HG03342 (cell line): ENCODE data around the gene KHDC4.
"Not testable (repeated sequence)": the region's sequence is repeated elsewhere in the genome, so short reads cannot be mapped to it uniquely, and the experiment has no call there.

Source experiments
- ATAC-seq: cut with Tn5 transposase; IDR thresholded peaks from one replicate; pipeline ENCODE4 v1.9.1; 2021; ENCODE audit warnings: mild to moderate bottlenecking, moderate library complexity; ENCODE audit not compliant: unreplicated experiment

The KHDC4 gene

GRCh38 chr1:155910621-155911121, 23.5 kb downstream of the KHDC4 start:
- no peak for ATAC-seq

- ATAC-seq, result no peak
Measured at GRCh38 chr1:155909894-155910293, 24.3 kb downstream of the KHDC4 start.

- ATAC-seq, result no peak
Measured at GRCh38 chr1:155904261-155904660, 30.0 kb downstream of the KHDC4 start.

GRCh38 chr1:155900161-155900560, 34.1 kb downstream of the KHDC4 start:
- no peak for ATAC-seq

GRCh38 chr1:155899683-155900082, 34.5 kb downstream of the KHDC4 start:
- no peak for ATAC-seq

- ATAC-seq, result no peak
Measured at GRCh38 chr1:155898888-155899287, 35.3 kb downstream of the KHDC4 start.

GRCh38 chr1:155897746-155898145, 36.5 kb downstream of the KHDC4 start:
- ATAC-seq, result no peak

- not testable (repeated sequence) for ATAC-seq
Measured at GRCh38 chr1:155896476-155896875, 37.7 kb downstream of the KHDC4 start.

GRCh38 chr1:155895617-155896016, 38.6 kb downstream of the KHDC4 start:
- not testable (repeated sequence) for ATAC-seq

- no peak for ATAC-seq
Measured at GRCh38 chr1:155893389-155894142, 40.6 kb downstream of the KHDC4 start.

GRCh38 chr1:155892796-155893195, 41.4 kb downstream of the KHDC4 start:
- no peak for ATAC-seq

GRCh38 chr1:155890251-155890650, 44.0 kb downstream of the KHDC4 start:
- no peak for ATAC-seq

GRCh38 chr1:155889566-155889965, 44.6 kb downstream of the KHDC4 start:
- ATAC-seq, result no peak

- no peak for ATAC-seq
Measured at GRCh38 chr1:155888481-155888880, 45.7 kb downstream of the KHDC4 start.

GRCh38 chr1:155884982-155885381, 49.2 kb downstream of the KHDC4 start:
- no peak for ATAC-seq

- ATAC-seq, result no peak
Measured at GRCh38 chr1:155884031-155884960, 49.9 kb downstream of the KHDC4 start.

GRCh38 chr1:155882766-155883165, 51.4 kb downstream of the KHDC4 start:
- no peak for ATAC-seq

- ATAC-seq, result no peak
Measured at GRCh38 chr1:155882235-155882634, 52.0 kb downstream of the KHDC4 start.

GRCh38 chr1:155880950-155881349, 53.3 kb downstream of the KHDC4 start:
- no peak for ATAC-seq

GRCh38 chr1:155880251-155880650, 54.0 kb downstream of the KHDC4 start:
- ATAC-seq, result no peak

GRCh38 chr1:155877945-155878344, 56.3 kb downstream of the KHDC4 start:
- no peak for ATAC-seq

- no peak for ATAC-seq
Measured at GRCh38 chr1:155873860-155874259, 60.4 kb downstream of the KHDC4 start.
